HUDEP-2 (cell line): Measurements from ENCODE around the gene SPIRE1.
"Not testable (repeated sequence)": the region's sequence is repeated elsewhere in the genome, so short reads cannot be mapped to it uniquely, and the experiment has no call there.

Experiments used
- DNase-seq, 76 experiments: peaks; one replicate each; lab custom pipeline; 2025; ENCODE audit not compliant: unreplicated experiment in 76 of 76; lab: John Stamatoyannopoulos, UW

SPIRE1 gene

GRCh38 chr18:12651651-12652050 lies 6.3 kb downstream of the SPIRE1 start:
- no peak for DNase-seq

- no peak for DNase-seq
Observed at GRCh38 chr18:12647773-12648172, 10.1 kb downstream of the SPIRE1 start.

- DNase-seq, result no peak
Observed at GRCh38 chr18:12645751-12646203, 12.1 kb downstream of the SPIRE1 start.

DNA sequence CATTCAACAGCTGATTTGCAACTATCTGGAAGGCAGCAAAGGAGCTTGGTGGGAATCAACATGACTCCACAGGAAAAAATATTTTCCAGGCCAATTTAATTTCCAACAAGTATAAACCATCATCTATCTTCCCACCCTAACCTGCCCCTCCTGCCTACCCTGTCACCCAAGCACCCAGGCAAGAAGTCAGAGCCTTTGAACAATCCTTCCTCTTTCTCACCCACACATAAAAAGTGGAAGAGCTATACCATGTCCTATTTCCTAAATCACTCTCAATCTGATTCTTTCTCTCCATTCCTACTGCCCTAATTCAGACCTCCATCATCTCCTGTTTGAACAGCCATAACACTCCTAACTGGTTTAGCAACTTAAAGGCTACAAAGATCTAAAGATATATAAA lies 12.7 kb downstream of the SPIRE1 start:
- DNase-seq, result no peak

GRCh38 chr18:12643756-12644155 lies 14.2 kb downstream of the SPIRE1 start:
- not testable (repeated sequence) for DNase-seq

DNA sequence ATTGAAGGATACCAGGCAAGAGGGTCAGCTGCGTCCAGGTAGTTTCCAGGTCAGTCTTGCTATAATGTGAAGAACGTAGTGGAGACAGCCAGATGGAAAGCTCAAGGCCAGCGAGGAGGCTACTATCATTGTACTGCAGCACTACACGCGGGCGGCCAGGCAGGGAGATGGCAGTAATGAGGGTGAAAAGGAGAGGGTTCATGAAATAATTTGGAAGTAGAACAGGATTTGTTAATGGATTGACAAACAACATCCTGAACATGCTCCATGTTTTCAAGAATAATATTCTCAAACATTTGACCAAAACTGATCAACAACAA lies 17.1 kb downstream of the SPIRE1 start:
- no peak for DNase-seq

DNA sequence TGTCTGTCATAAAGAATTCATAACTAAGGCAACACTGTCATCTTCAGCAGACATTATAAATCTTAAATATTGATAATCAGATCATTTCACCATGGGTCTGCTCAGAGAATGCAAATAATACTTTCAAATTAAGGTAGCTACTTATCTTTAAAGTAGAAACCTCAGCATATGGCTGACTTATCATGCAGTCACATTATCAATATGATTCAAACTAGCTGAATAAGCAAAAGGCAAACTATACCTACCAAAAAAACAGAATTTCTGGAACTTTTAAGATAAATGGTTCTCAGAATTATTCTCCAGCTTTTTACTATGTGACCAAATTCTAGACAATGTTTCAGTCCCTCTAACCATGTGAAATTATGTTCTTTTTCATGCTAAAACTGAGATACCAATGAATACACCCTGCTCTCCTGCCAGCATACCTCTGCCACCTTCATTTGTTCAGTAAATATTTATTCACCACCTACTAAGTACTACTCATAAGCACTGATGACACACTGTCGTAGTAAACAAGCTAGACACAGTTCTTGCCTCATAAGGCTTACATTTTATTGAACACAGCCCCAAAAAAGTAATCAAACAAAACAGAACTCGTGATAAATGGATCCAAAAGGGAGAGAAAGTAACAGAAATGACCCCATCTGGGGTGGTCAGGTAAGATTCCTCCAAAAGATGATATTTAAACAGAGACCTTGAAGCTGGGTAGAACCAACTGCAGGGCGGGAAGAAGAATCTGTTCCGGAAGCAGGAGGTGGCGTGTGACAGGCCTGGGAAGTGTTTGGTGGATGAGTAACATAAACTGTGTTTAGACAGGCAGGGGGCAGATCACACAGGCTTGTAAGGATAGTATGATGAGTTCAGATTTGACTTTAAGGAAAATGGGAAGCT lies 17.7 kb downstream of the SPIRE1 start:
- DNase-seq, result no peak

DNA sequence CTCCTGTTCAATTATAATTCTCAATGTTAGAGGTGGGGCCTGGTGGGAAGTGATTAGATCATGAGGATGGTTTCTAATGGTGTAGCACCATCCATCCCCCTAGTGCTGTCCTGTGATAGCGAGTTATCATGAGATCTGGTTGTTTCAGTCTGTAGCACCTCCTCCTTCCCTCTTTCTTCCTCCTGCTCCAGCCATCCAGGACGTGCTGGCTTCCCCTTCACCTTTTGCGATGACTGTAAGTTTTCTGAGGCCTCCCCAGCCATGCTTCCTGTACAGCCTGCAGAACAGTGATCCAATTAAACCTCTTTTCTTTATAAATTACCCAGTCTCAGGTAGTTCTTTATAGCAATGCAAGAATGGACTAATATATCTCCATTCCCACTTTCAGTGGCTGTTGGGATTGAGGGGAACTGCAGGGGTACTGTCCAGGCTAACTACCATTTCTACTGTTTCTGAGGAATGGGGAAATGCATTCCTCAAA lies 19.2 kb downstream of the SPIRE1 start:
- peak in 2 of 76 experiments; percentile 4 to 7 for DNase-seq

- no peak for DNase-seq
Observed at GRCh38 chr18:12637901-12638643, 19.8 kb downstream of the SPIRE1 start.

DNA sequence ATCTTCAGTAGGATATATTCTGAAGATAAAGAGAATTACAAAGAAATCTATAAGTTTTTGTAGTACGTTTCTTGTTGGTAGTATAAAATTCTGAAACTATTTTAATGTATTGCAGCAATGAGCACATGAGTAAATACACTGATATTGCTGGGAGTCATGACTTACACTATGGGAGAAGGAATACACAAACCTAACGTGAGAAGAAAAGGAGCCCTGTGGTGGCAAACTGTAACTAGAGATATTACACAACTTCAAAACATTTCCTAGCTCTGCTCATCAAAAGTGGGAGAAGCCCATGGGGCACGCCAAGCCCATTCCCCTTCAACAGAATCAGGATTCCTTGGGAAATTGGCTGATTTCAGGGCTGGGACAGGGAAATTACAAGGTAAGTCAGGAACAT lies 20.5 kb downstream of the SPIRE1 start:
- DNase-seq, result no peak

- DNase-seq, result no peak
Observed at GRCh38 chr18:12631831-12632477, 26.0 kb downstream of the SPIRE1 start.

DNA sequence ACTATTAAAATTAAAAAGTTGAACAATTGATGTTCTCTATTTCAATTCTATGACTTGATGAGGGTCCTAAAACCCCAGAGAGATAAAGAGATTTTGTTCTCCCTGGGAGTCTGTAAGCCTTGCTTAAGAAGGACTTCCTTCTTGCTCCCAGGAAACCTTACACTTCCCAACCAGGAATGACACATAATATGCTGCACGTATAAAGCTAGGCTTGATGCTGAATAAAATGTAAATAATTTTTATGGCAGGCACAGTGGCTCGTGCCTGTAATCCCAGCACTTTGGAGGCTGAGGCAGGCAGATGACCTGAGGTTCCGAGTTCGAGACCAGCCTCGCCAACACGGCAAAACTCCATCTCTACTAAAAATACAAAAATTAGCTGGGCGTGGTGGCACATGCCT lies 27.8 kb downstream of the SPIRE1 start:
- DNase-seq, result no peak

- DNase-seq, result no peak
Observed at GRCh38 chr18:12628706-12629702, 28.9 kb downstream of the SPIRE1 start.

GRCh38 chr18:12627199-12627598 lies 30.7 kb downstream of the SPIRE1 start:
- DNase-seq, result not testable (repeated sequence)

DNA sequence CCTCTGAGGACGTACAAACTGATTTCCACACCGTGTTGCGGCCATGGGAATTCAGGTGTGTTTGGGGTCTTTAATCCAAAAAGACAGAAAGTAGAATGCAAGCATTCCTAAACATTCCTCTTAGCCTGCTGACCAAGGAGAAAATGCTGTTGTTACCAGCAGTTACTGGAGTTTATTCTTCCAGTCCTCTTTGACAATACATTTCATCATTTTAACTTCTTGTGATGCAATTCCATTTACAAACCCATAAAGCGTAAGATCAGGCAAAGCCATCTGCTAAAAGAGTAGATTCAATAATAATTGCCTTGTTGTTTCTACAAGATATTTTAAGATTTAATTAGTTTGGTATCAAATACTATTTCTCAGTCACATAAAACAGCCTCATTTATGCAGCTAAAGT lies 32.7 kb downstream of the SPIRE1 start:
- no peak for DNase-seq

GRCh38 chr18:12621742-12622306 lies 36.1 kb downstream of the SPIRE1 start:
- DNase-seq, result peak in 10 of 76 experiments; percentile 0 to 39 (median 14)

DNA sequence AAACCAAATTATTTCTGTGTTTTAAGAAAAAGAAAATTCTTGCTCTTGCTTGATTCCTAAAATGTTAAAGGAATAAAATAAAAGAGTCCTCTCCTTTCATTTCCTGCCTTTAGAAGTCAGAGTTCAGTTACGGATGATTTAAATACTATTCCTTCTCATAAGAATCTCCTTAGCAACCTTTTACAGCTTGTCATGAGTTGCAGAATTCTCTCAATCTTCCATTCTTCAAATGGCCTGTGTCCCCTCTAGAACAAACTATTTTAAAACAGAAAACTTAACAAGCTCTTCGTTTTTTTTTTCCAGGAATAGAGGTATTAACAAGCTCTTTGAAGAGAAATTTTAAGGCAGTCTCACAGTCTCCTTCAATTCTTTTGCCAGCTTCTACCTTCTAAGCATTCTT lies 42.2 kb downstream of the SPIRE1 start:
- DNase-seq, result no peak

- no peak for DNase-seq
Observed at GRCh38 chr18:12608301-12608700, 49.6 kb downstream of the SPIRE1 start.

- DNase-seq, result peak in 3 of 76 experiments; percentile 3 to 63 (median 53)
Observed at GRCh38 chr18:12606592-12607315, 51.2 kb downstream of the SPIRE1 start.
